Aorta (tissue), 5 donors: Measurements from ENCODE around the gene AMBP. TPM values are rescaled to one million over a fixed set of nuclear protein-coding genes. Genes with fewer than 3 reads are reported as not detected.
"Not testable (repeated sequence)": the region's sequence is repeated elsewhere in the genome, so short reads cannot be mapped to it uniquely, and the experiment has no call there.

Experiments
- ATAC-seq: fragments of 200-7000 bp; cut with Tn5 transposase; one replicate; pipeline ENCODE4 v1.9.1; 2022; ENCODE audit warnings: moderate library complexity; ENCODE audit not compliant: low FRiP score
- DNase-seq, 2 donors: peaks; one replicate each; pipeline ENCODE4 v3.0.0-alpha.2; 2020
- H3K27ac ChIP-seq, 2 donors: one replicate each; pipeline ENCODE4 v1.5.1; 2013; ENCODE audit warnings: low read length in 2 of 2, mild to moderate bottlenecking in 2 of 2, moderate library complexity in 2 of 2, control low read depth in 1 of 2, inconsistent platforms in 1 of 2, low read depth in 1 of 2
- H3K27me3 ChIP-seq, 2 donors: one replicate each; pipeline ENCODE4 v1.6.1; 2013; ENCODE audit warnings: control low read depth in 1 of 2, low read length in 1 of 2, mild to moderate bottlenecking in 1 of 2, moderate library complexity in 1 of 2; ENCODE audit not compliant: insufficient read depth in 2 of 2, control insufficient read depth in 1 of 2
- H3K36me3 ChIP-seq, 2 donors: one replicate each; pipeline ENCODE4 v1.6.1; 2013; ENCODE audit warnings: control low read depth in 1 of 2, low read length in 1 of 2, mild to moderate bottlenecking in 1 of 2; ENCODE audit not compliant: insufficient read depth in 2 of 2, control insufficient read depth in 1 of 2
- H3K4me1 ChIP-seq, 2 donors: one replicate each; pipeline ENCODE4 v1.6.1; 2013; ENCODE audit warnings: low read length in 2 of 2, control low read depth in 1 of 2, mild to moderate bottlenecking in 1 of 2, moderate library complexity in 1 of 2; ENCODE audit not compliant: insufficient read depth in 2 of 2, control insufficient read depth in 1 of 2
- H3K4me3 ChIP-seq, 2 donors: one replicate each; pipeline ENCODE4 v1.5.1; 2013; ENCODE audit warnings: low read length in 2 of 2, control low read depth in 1 of 2, mild to moderate bottlenecking in 1 of 2
- H3K9me3 ChIP-seq: one replicate; pipeline ENCODE4 v1.6.1; 2013; ENCODE audit warnings: mild to moderate bottlenecking, low read length; ENCODE audit not compliant: control insufficient read depth
- WGBS, 2 donors: extraction: QIAGEN DNeasy Blood & Tissue Kit; methylation state at CpG; one replicate each; pipeline ENCODE4 v1.1.7; 2013; 5-methylcytosine and 5-hydroxymethylcytosine counted together
- intact Hi-C, 2 donors: fragments of 100-400 bp; cut with DNase I; formaldehyde crosslinking; loops; one replicate each; pipeline versions ENCODE4 v1.14.2 to v1.15.0; 2022
- polyA plus RNA-seq, 2 donors: library from polyadenylated mRNA; stranded (reverse); fragments of 200-250 nt; gene quantifications; one replicate each; pipeline ENCODE4 v1.2.3, GENCODE V29; 2013
- total RNA-seq, 2 donors: library from RNA; stranded (reverse); fragmentation: NEBNext Ultra II Directional; extraction: Animal tissue kit (Norgen Biotek cat#: 25700); gene quantifications; one replicate each; pipeline ENCODE4 v1.2.1, GENCODE V29; 2021
- donor health status: healthy with polysubstance abuse.
- donor health status: Bipolar disorder and iron deficiency.
- donor health status: DM: no; HTN: no; CAD: no.
- donor health status: DM: no; HTN: no; CAD: no.
- donor health status: DM: yes; HTN: yes; CAD: no.

AMBP gene
- total and polyA plus RNA-seq, 4 donors, result 0.50 TPM; not detected in 3

DNA sequence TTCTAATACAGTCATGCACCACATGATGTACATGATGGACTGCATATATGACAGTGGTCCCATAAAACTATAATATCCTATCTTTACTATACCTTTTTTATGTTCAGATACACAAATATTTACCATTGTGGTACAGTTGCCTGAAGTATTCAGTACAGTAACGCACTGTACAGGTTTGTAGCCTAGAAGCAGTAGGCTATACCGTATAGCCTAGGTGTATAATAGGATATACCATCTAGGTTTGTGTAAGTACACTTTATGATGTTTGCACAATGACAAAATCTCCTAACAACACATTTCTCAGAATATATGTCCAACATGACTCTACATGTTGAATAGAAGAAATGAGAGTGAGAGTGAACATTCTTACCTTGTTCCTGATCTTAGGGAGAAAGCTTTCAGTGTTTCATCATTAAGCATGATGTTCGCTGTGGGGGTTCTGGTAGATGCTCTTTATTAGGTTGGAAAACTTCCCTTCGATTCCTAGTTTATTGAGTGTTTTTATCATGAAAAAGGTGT is 31.8 kb downstream of the AMBP start:
- no peak overlapping the region for H3K27ac ChIP-seq
- peaks cover 0 to 6% of the 10 kb centered on the region in 2 donors for H3K36me3 ChIP-seq
- 97% methylated on average over 4 of the region's 4 CpGs for WGBS, 2 donors
- ATAC-seq, result no peak
- H3K9me3 ChIP-seq, result no peaks in the 10 kb centered on the region
- intact Hi-C loops, result no loop called here
- no peaks in the 10 kb centered on the region for H3K4me1 ChIP-seq
- H3K27me3 ChIP-seq, result no peaks in the 10 kb centered on the region
- DNase-seq, result no peak
- H3K4me3 ChIP-seq, result no peak overlapping the region

- DNase-seq, H3K36me3 ChIP-seq, intact Hi-C loops, H3K9me3 ChIP-seq, H3K4me1 ChIP-seq, H3K27me3 ChIP-seq, ATAC-seq, H3K27ac ChIP-seq, H3K4me3 ChIP-seq: not testable (repeated sequence)
These were observed 34.4 kb downstream of the AMBP start for GRCh38 chr9:114043660-114044059.

DNA sequence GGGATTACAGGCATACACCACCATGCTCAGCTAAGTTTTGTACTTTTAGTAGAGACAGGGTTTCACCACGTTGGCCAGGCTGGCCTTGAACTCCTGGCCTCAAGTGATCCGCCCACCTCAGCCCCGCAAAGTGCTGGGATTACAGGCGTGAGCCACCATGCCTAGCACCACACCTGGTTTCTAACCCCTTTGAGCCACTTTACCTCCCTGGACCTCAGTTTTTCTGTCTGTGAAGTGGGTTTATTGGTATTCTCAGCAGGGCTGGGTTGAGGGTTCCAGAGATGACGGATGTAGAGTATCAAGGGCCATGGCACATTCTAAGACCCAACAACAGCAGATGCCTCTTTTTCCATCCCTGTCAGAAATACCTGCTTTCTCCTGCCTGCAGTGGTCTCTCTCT is 38.6 kb downstream of the AMBP start:
- no peak overlapping the region for H3K27ac ChIP-seq
- WGBS, 2 donors, result 93 to 94% methylated on average over 5 of the region's 5 CpGs
- no peaks in the 10 kb centered on the region for H3K9me3 ChIP-seq
- H3K4me1 ChIP-seq, result no peaks in the 10 kb centered on the region
- DNase-seq (no peak), ATAC-seq (no peak)
- intact Hi-C loops, result no loop called here
- H3K4me3 ChIP-seq, result no peak overlapping the region
- H3K36me3 ChIP-seq, result peaks cover 0 to 6% of the 10 kb centered on the region in 2 donors
- no peaks in the 10 kb centered on the region for H3K27me3 ChIP-seq

DNA sequence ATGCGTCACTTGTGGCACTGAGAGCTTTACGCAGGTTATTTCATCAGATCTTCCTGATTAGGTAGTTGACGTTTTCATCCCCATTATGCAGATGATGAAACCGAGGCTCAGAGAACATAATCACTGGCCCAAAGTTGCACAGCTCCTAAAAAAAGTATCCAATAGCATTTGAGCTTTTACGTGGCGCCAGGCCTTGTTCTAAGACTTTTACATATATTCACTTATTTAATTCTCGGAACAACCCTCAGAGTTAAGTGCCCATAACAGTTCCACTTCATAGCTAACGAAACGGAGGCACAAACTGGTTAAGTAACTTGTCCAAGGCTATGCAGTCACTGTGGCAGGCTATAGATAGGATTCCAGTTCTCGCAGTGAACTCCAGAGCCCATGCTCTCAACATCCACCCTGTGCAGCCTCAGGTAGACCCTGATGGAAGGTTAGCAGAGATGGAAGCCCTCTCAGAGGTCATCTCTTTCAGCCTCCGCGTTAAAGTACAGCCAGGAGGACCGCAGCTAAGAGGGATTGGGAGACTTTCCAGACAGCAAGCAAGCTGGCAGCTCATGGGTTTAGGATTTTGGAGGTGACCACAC is 39.3 kb downstream of the AMBP start:
- Histone ChIP-seq H3K36me3 (peaks cover 0 to 6% of the 10 kb centered on the region in 2 donors), H3K4me1 (no peaks in the 10 kb centered on the region), H3K27me3 (no peaks in the 10 kb centered on the region), H3K4me3 (no peak overlapping the region), H3K27ac (no peak overlapping the region), H3K9me3 (no peaks in the 10 kb centered on the region)
- no peak for DNase-seq
- WGBS, 2 donors, result 94 to 96% methylated on average over 13 of the region's 13 CpGs
- no peak for ATAC-seq
- intact Hi-C loops, result no loop called here

DNA sequence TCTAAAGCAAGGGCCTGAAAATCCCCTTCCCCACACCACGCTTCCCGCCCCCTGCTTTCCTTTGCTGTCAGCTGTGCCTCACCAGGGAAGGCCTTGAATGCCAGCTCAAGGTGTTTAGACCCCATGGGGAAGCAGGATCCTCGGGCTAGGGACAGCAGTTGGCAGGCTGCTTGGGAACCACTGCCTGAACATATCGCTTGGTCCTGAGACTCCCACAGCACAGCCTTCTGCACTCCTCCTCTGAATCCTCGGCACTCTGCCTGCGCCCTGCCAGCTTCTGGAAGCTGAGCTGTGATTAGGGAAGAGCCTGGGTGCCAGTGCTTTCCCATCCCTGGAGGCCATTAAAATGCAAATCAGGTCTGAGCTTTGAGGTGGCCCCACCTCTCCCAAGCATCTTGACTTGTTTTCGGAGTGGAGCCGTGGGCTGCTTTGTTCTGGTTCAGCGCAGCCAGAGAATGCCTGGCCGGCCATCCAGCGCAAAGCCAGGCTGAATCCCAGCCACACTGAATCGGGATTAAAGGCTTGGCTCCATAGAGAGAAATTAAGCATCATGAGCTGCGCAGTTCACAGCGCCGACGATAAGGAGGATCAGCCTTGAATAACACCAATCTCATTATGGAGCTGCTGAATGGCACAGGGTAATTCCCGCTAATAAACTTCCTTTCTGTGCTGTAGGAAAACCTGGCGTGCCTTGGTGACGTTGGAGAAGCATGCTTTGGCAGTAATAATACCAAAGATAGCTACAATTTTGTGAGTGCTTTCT is 40.0 kb downstream of the AMBP start:
- ATAC-seq (no peak), DNase-seq (no peak)
- WGBS, 2 donors, result 87 to 88% methylated on average over 19 of the region's 19 CpGs
- Histone ChIP-seq H3K27ac (no peak overlapping the region), H3K4me3 (no peak overlapping the region), H3K9me3 (no peaks in the 10 kb centered on the region), H3K36me3 (peaks cover 0 to 6% of the 10 kb centered on the region in 2 donors), H3K27me3 (no peaks in the 10 kb centered on the region), H3K4me1 (no peaks in the 10 kb centered on the region)
- intact Hi-C loops, result no loop called here

DNA sequence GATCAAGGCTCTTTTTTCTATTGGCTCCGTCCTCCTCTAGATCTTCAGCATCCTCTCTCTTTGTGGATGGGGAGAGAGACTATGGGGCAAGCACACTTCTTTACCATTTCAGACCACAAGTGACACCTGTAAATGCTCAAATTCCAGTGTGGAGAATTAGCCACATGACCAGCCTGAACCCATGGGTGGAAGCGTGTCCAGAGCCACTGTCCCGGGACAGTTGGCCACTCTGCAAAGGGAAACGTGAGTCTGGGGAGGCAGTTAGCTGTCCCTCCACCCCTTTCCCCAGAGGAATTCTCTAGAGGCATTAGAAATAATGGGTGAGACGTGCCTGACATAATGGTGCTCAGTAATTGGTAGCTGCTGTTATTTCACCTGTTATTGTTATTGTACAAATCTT is 40.9 kb downstream of the AMBP start:
- no peak overlapping the region for H3K27ac ChIP-seq
- no peak for DNase-seq
- WGBS, 2 donors, result 81 to 85% methylated on average over 5 of the region's 5 CpGs
- ATAC-seq, result no peak
- no peak overlapping the region for H3K4me3 ChIP-seq
- no peaks in the 10 kb centered on the region for H3K27me3 ChIP-seq
- no peaks in the 10 kb centered on the region for H3K4me1 ChIP-seq
- intact Hi-C loops, result no loop called here
- H3K9me3 ChIP-seq, result no peaks in the 10 kb centered on the region
- H3K36me3 ChIP-seq, result peaks cover 0 to 6% of the 10 kb centered on the region in 2 donors

- ATAC-seq, result no peak
- Histone ChIP-seq H3K27ac (no peak overlapping the region), H3K4me3 (no peak overlapping the region), H3K4me1 (no peaks in the 10 kb centered on the region), H3K36me3 (peaks cover 0 to 6% of the 10 kb centered on the region in 2 donors), H3K27me3 (no peaks in the 10 kb centered on the region), H3K9me3 (no peaks in the 10 kb centered on the region)
- intact Hi-C loops, result loop anchor here in 1 of 2 donors (2.0 kb wide), 1 partner anchor 229 kb away; no protein-coding TSS in a partner anchor
- no peak for DNase-seq
- 97 to 98% methylated on average over 18 of the region's 18 CpGs for WGBS, 2 donors
These were observed 42.0 kb downstream of the AMBP start for GRCh38 chr9:114035845-114036801.

- Histone ChIP-seq H3K36me3 (peaks cover 0 to 6% of the 10 kb centered on the region in 2 donors), H3K9me3 (no peaks in the 10 kb centered on the region), H3K4me3 (no peak overlapping the region), H3K27me3 (no peaks in the 10 kb centered on the region), H3K27ac (no peak overlapping the region), H3K4me1 (no peaks in the 10 kb centered on the region)
- ATAC-seq (peak; percentile 34), DNase-seq (no peak)
- WGBS, 2 donors, result 53 to 57% methylated on average over 17 of the region's 17 CpGs
- intact Hi-C loops, result loop anchor here in 1 of 2 donors (2.0 kb wide), 1 partner anchor 229 kb away; no protein-coding TSS in a partner anchor
These were observed 42.8 kb downstream of the AMBP start for GRCh38 chr9:114035221-114035844.
